Activated B cell treated with CpG ODN at 0.5 μM for 24 hours (primary cell): ENCODE measurements around the gene CDC6. TPM values are rescaled to one million over a fixed set of nuclear protein-coding genes. Genes with fewer than 3 reads are reported as not detected.

ENCODE experiments used
- ATAC-seq: fragments of 200-7000 bp; cut with Tn5 transposase; one replicate; pipeline ENCODE4 v1.10.0; 2021; ENCODE audit warnings: low read depth, mild to moderate bottlenecking, moderate library complexity
- CTCF ChIA-PET: fragments of 350-600 bp; sonication (Branson Sonifier 250); formaldehyde crosslinking; loops from one replicate; lab custom pipeline; 2021; ENCODE audit warnings: antibody characterized with exemption; lab: Charles Lee
- POLR2A ChIA-PET: fragments of 350-600 bp; sonication (Branson Sonifier 250); formaldehyde crosslinking; loops from one replicate; lab custom pipeline; 2021; ENCODE audit warnings: antibody characterized with exemption; lab: Charles Lee
- DNase-seq: peaks from one replicate; pipeline ENCODE4 v3.0.0; 2022
- H3K27ac Mint-ChIP-seq: one replicate; pipeline ENCODE4 v1.8.0; 2020; ENCODE audit warnings: mixed read lengths
- H3K27me3 Mint-ChIP-seq: one replicate; pipeline ENCODE4 v1.8.0; 2021; ENCODE audit warnings: mixed read lengths
- H3K36me3 Mint-ChIP-seq: one replicate; pipeline ENCODE4 v1.8.0; 2021; ENCODE audit warnings: low read depth, mixed read lengths
- H3K4me1 Mint-ChIP-seq: one replicate; pipeline ENCODE4 v1.8.0; 2021; ENCODE audit warnings: mixed read lengths
- H3K4me3 Mint-ChIP-seq: one replicate; pipeline ENCODE4 v1.8.0; 2020; ENCODE audit warnings: mild to moderate bottlenecking, mixed read lengths
- H3K9me3 Mint-ChIP-seq: one replicate; pipeline ENCODE4 v1.8.0; 2020; ENCODE audit warnings: mixed read lengths
- CTCF ChIP-seq: fragments of 200-600 bp; IDR thresholded peaks from one replicate; pipeline ENCODE4 v1.8.0; 2022; ENCODE audit warnings: antibody characterized with exemption, mild to moderate bottlenecking
- intact Hi-C: fragments of 100-400 bp; cut with micrococcal nuclease; formaldehyde crosslinking; loops from one replicate; pipeline ENCODE4 v1.15.1; 2024
- total RNA-seq: library from RNA; stranded (reverse); gene quantifications from 2 replicates; pipeline ENCODE4 v1.2.3, GENCODE V29; 2022

Gene CDC6
- total RNA-seq, 1 donor from 2014 or later: 9.7 TPM

GRCh38 chr17:40278414-40278813 is 9.3 kb upstream of the CDC6 start:
- CTCF ChIA-PET: no interaction called here

DNA sequence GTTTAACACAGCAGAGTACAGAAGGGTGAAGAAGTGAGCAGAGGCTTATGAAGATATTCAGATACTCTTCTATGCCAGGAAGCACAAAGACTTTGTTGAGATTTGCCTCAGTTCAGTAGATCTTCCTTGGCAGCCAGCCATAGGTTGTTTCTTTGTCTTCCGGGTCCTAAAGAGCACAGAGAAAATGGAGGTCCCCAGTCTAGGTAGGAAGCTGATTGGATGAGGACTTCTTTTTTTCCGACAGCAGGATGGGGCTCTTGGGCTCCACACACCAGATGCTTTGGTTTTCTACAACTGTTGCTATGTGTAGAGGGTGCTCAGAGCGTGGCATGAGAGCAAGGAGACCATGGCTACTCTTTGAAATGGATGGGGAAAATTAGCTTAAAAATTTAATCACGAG is 8.3 kb upstream of the CDC6 start:
- POLR2A ChIA-PET: no interaction called here
- Mint-ChIP-seq H3K4me3 (no peak overlapping the region), H3K4me1 (peaks cover 9% of the 10 kb centered on the region), H3K9me3 (no peaks in the 10 kb centered on the region), H3K27me3 (no peaks in the 10 kb centered on the region), H3K27ac (no peak overlapping the region), H3K36me3 (peaks cover 77% of the 10 kb centered on the region)
- ATAC-seq (no peak), DNase-seq (no peak)
- CTCF ChIA-PET: no interaction called here
- intact Hi-C loops: no loop called here
- no peak for TF ChIP-seq CTCF

More at GRCh38 chr17:40278414-40278813, 9.3 kb upstream of the CDC6 start:
- Mint-ChIP-seq H3K27ac (no peak overlapping the region), H3K4me3 (no peak overlapping the region), H3K36me3 (peaks cover 78% of the 10 kb centered on the region), H3K4me1 (peaks cover 10% of the 10 kb centered on the region), H3K9me3 (no peaks in the 10 kb centered on the region), H3K27me3 (no peaks in the 10 kb centered on the region)
- no peak for ATAC-seq
- DNase-seq: no peak
- no peak for TF ChIP-seq CTCF
- intact Hi-C loops: no loop called here
- POLR2A ChIA-PET: no interaction called here

DNA sequence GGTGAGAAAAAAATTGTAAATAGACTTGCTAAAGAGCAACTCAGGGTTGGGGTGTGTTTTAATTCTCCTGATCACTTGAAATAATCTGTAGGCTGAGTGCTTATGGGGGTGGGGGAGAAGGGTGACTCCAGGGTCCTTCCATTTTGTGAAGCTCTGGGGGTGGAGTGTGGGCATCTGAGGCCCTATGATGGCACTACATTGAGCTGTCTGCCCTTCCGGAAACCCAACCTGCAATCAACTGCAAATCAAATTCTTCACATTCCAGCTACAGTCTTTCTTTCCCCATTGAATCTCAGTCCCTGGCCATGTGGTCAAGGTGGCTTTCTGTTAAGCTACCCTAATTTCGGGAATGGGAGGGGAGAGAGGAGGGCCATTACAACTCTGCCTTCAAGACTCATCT is 6.0 kb upstream of the CDC6 start:
- no peak for DNase-seq
- H3K4me1 Mint-ChIP-seq: peaks cover 2% of the 10 kb centered on the region
- intact Hi-C loops: loop anchor here (10.0 kb wide), 1 partner anchor 357 kb away; the partner anchor contains the start of genes LRRC3C and ORMDL3
- H3K27me3 Mint-ChIP-seq: no peaks in the 10 kb centered on the region
- TF ChIP-seq CTCF: no peak
- no peak overlapping the region for H3K4me3 Mint-ChIP-seq
- peaks cover 64% of the 10 kb centered on the region for H3K36me3 Mint-ChIP-seq
- no peaks in the 10 kb centered on the region for H3K9me3 Mint-ChIP-seq
- CTCF ChIA-PET: no interaction called here
- POLR2A ChIA-PET: interaction anchor here (0.6 kb wide), 1 partner anchor 1843 kb away, joined by 6 read pairs; no protein-coding TSS in a partner anchor
- ATAC-seq: no peak
- no peak overlapping the region for H3K27ac Mint-ChIP-seq

- Mint-ChIP-seq H3K4me1 (peaks cover 14% of the 10 kb centered on the region), H3K36me3 (peaks cover 50% of the 10 kb centered on the region), H3K27me3 (no peaks in the 10 kb centered on the region), H3K4me3 (no peak overlapping the region), H3K27ac (no peak overlapping the region), H3K9me3 (no peaks in the 10 kb centered on the region)
- CTCF ChIA-PET: interaction anchor here (0.7 to 0.8 kb wide), 2 partner anchors 16 to 82 kb away, joined by 3 read pairs; no protein-coding TSS in a partner anchor
- TF ChIP-seq CTCF: no peak
- no peak for ATAC-seq
- intact Hi-C loops: loop anchor here (10.0 kb wide), 1 partner anchor 359 kb away; the partner anchor contains the start of genes LRRC3C and ORMDL3
- no peak for DNase-seq
- POLR2A ChIA-PET: interaction anchor here (0.6 to 1.5 kb wide), 7 partner anchors 44 to 265 kb away, joined by 3 to 6 read pairs (median 4); partner anchors contain the start of genes MED24 and WIPF2
Measured at GRCh38 chr17:40283662-40284061, 4.0 kb upstream of the CDC6 start.

DNA sequence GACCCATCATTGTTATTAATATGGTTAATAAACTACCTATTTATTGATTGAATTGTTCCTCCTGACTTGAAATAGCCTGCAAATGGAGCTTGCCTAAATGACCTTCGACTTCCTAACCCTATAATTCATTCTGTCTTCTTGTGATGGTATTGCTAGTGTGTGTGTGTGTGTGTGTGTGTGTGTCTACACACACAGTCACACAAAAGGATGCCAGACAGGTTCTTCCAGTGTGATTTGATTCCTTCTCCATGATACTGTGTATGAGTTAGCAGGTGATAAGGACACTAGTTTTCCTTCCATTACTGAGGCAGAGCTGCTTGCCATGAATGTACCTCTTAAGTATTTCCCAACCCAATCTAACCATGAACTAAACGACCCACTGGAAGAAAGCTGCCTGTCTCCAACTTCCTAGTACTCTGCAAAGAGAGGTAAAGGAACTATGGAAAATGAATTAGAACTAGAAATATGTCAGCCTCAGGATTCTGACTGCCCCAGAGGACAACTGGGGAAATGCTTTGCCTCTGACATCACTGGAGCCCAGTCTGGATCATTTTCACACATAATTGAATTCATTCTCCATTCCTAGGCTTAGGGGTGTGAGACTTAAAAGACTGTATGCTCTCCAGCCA is 3.5 kb upstream of the CDC6 start:
- no peak for ATAC-seq
- peaks cover 17% of the 10 kb centered on the region for H3K4me1 Mint-ChIP-seq
- peaks cover 44% of the 10 kb centered on the region for H3K36me3 Mint-ChIP-seq
- no peak for TF ChIP-seq CTCF
- no peak overlapping the region for H3K27ac Mint-ChIP-seq
- ChIA-PET CTCF (interaction anchor here (0.7 to 0.8 kb wide), 2 partner anchors 17 to 82 kb away, joined by 3 read pairs; no protein-coding TSS in a partner anchor), POLR2A (interaction anchor here (0.7 to 1.5 kb wide), 5 partner anchors 64 to 264 kb away, joined by 3 to 6 read pairs (median 4); partner anchors contain the start of genes MED24 and WIPF2)
- DNase-seq: no peak
- no peaks in the 10 kb centered on the region for H3K27me3 Mint-ChIP-seq
- H3K4me3 Mint-ChIP-seq: no peak overlapping the region
- no peaks in the 10 kb centered on the region for H3K9me3 Mint-ChIP-seq
- intact Hi-C loops: loop anchor here (10.0 kb wide), 1 partner anchor 359 kb away; the partner anchor contains the start of genes LRRC3C and ORMDL3
